ENCODE results near the gene ZDHHC17.

ZDHHC17 gene

DNA sequence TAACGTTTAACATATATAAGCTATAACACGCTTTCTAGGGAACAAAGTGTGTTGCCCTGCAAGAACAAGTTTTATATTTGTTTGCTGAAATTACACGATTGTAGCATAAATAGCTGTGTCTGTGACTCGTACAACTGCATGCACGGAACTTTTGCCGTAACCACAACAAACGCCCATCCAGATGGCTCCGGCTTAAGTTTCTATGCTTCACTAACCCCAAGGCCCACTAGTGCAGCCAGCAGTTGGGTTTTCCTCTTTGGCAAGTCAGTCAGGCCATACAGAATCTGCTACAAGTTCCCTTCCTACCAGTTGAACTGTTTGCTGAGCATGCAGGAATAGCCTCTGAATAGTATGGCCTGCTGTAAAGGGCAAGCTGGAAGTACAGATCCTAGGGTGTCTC is 102.8 kb downstream of the ZDHHC17 start:
- TF ChIP-seq EZH2phosphoT487 (IDR thresholded peaks at IDR 0.05; ENCODE audit: borderline replicate concordance) (no peak), CTCF (conservative IDR thresholded peaks at IDR 0.05; ENCODE audit: low read length) (no peak)

DNA sequence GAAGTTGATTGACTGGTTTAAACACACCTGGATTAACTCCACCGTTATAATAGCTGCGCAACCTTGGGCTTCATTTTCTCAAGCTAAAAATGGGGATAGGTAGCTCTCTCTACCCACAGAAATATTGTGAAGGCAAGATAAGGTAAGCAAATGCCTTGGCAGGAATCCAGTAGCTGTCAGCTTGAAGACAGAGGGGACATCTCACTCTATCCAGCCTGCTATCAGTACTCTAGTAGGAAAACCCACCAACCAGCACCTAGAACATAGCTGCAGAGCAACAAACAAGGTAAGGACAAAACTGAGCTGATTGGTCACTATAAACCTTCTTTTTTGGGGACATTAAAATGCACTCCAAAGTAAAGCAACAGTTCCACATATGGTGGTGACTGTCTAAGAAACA is 107.2 kb downstream of the ZDHHC17 start:
- no peak overlapping the region for H3K4me3 ChIP-seq (ENCODE audit: low read length, poor library complexity, severe bottlenecking)
- no peaks in the 10 kb centered on the region for H4K20me1 ChIP-seq (ENCODE audit: insufficient read depth, low read length, poor library complexity, severe bottlenecking)
- H3K36me3 ChIP-seq (ENCODE audit: insufficient read depth, low read length), result no peaks in the 10 kb centered on the region
- H3K9me3 ChIP-seq (ENCODE audit: insufficient read depth, low read depth, low read length), result no peaks in the 10 kb centered on the region
- H3K79me2 ChIP-seq (ENCODE audit: insufficient read depth, low read length), result no peaks in the 10 kb centered on the region
- H3K4me1 ChIP-seq (ENCODE audit: insufficient read depth, low read length, poor library complexity, severe bottlenecking), result peaks cover 13% of the 10 kb centered on the region
- no peak overlapping the region for H2AFZ ChIP-seq (ENCODE audit: low read length)
- no peaks in the 10 kb centered on the region for H3K9me2 ChIP-seq (replicated peaks; ENCODE audit: low read depth, low read length)
- H3K27me3 ChIP-seq (ENCODE audit: insufficient read depth, low read length, poor library complexity, severe bottlenecking), result no peaks in the 10 kb centered on the region
- no peaks in the 10 kb centered on the region for H3F3A ChIP-seq (ENCODE audit: low read depth)
- no peak overlapping the region for H3K4me2 ChIP-seq (ENCODE audit: low read depth, low read length, poor library complexity, severe bottlenecking)
- TF ChIP-seq EZH2phosphoT487 (IDR thresholded peaks at IDR 0.05; ENCODE audit: borderline replicate concordance) (no peak), CTCF (conservative IDR thresholded peaks at IDR 0.05; ENCODE audit: low read length) (no peak)
- no peak overlapping the region for H3K9ac ChIP-seq (ENCODE audit: low read depth, low read length, poor library complexity, severe bottlenecking)

More for the DNA sequence above, 102.8 kb downstream of the ZDHHC17 start:
- H3K36me3 ChIP-seq (ENCODE audit: insufficient read depth, low read length), result no peaks in the 10 kb centered on the region
- no peaks in the 10 kb centered on the region for H3K27me3 ChIP-seq (ENCODE audit: insufficient read depth, low read length, poor library complexity, severe bottlenecking)
- H3K4me2 ChIP-seq (ENCODE audit: low read depth, low read length, poor library complexity, severe bottlenecking), result peak overlapping the region; percentile 69
- H3F3A ChIP-seq (ENCODE audit: low read depth), result no peaks in the 10 kb centered on the region
- peak overlapping the region; percentile 31; the same call in 1 of the 2 replicates for H2AFZ ChIP-seq (ENCODE audit: low read length)
- H3K9ac ChIP-seq (ENCODE audit: low read depth, low read length, poor library complexity, severe bottlenecking), result peak overlapping the region; percentile 65
- no peaks in the 10 kb centered on the region for H4K20me1 ChIP-seq (ENCODE audit: insufficient read depth, low read length, poor library complexity, severe bottlenecking)
- H3K4me1 ChIP-seq (ENCODE audit: insufficient read depth, low read length, poor library complexity, severe bottlenecking), result peaks cover 30% of the 10 kb centered on the region
- H3K4me3 ChIP-seq (ENCODE audit: low read length, poor library complexity, severe bottlenecking), result peak overlapping the region; percentile 60
- H3K79me2 ChIP-seq (ENCODE audit: insufficient read depth, low read length), result no peaks in the 10 kb centered on the region
- H3K9me2 ChIP-seq (replicated peaks; ENCODE audit: low read depth, low read length), result no peaks in the 10 kb centered on the region
- no peaks in the 10 kb centered on the region for H3K9me3 ChIP-seq (ENCODE audit: insufficient read depth, low read depth, low read length)

GRCh38 chr12:76871742-76872141 is 107.8 kb downstream of the ZDHHC17 start:
- Histone ChIP-seq H3K36me3 (ENCODE audit: insufficient read depth, low read length) (no peaks in the 10 kb centered on the region), H3K4me2 (ENCODE audit: low read depth, low read length, poor library complexity, severe bottlenecking) (no peak overlapping the region), H3F3A (ENCODE audit: low read depth) (no peaks in the 10 kb centered on the region), H3K4me3 (ENCODE audit: low read length, poor library complexity, severe bottlenecking) (no peak overlapping the region), H2AFZ (ENCODE audit: low read length) (no peak overlapping the region), H3K9ac (ENCODE audit: low read depth, low read length, poor library complexity, severe bottlenecking) (no peak overlapping the region), H3K79me2 (ENCODE audit: insufficient read depth, low read length) (no peaks in the 10 kb centered on the region), H3K9me3 (ENCODE audit: insufficient read depth, low read depth, low read length) (no peaks in the 10 kb centered on the region), H4K20me1 (ENCODE audit: insufficient read depth, low read length, poor library complexity, severe bottlenecking) (no peaks in the 10 kb centered on the region), H3K4me1 (ENCODE audit: insufficient read depth, low read length, poor library complexity, severe bottlenecking) (peaks cover 13% of the 10 kb centered on the region), H3K27me3 (ENCODE audit: insufficient read depth, low read length, poor library complexity, severe bottlenecking) (no peaks in the 10 kb centered on the region), H3K9me2 (replicated peaks; ENCODE audit: low read depth, low read length) (no peaks in the 10 kb centered on the region)
- no peak for TF ChIP-seq EZH2phosphoT487 (IDR thresholded peaks at IDR 0.05; ENCODE audit: borderline replicate concordance)
- no peak for TF ChIP-seq CTCF (conservative IDR thresholded peaks at IDR 0.05; ENCODE audit: low read length)
